Fibroblast of skin of right biceps (primary cell): ENCODE measurements around the gene NDOR1.
A peak's percentile ranks its signal among the peaks of the same experiment; 100 is the strongest.
"Not testable (repeated sequence)": the region's sequence is repeated elsewhere in the genome, so short reads cannot be mapped to it uniquely, and the experiment has no call there.

Experiments used
- DNase-seq: peaks from one replicate; pipeline ENCODE4 v3.0.0-alpha.2; 2013

Gene NDOR1

GRCh38 chr9:137233143-137233980 lies 27.9 kb downstream of the NDOR1 start:
- no peak for DNase-seq

- DNase-seq, result no peak
Measured at GRCh38 chr9:137234055-137234697, 28.7 kb downstream of the NDOR1 start.

- DNase-seq, result no peak
Measured at GRCh38 chr9:137234758-137235423, 29.4 kb downstream of the NDOR1 start.

- no peak for DNase-seq
Measured at GRCh38 chr9:137235424-137236237, 30.1 kb downstream of the NDOR1 start.

GRCh38 chr9:137236238-137236935 lies 30.9 kb downstream of the NDOR1 start:
- DNase-seq, result peak; percentile 77

- DNase-seq, result no peak
Measured at GRCh38 chr9:137236936-137237421, 31.5 kb downstream of the NDOR1 start.

- no peak for DNase-seq
Measured at GRCh38 chr9:137237759-137238726, 32.5 kb downstream of the NDOR1 start.

- not testable (repeated sequence) for DNase-seq
Measured at GRCh38 chr9:137239541-137240200, 34.2 kb downstream of the NDOR1 start.

- DNase-seq, result peak; percentile 71
Measured at GRCh38 chr9:137240318-137240840, 34.9 kb downstream of the NDOR1 start.

- DNase-seq, result peak; percentile 100
Measured at GRCh38 chr9:137240841-137241489, 35.5 kb downstream of the NDOR1 start, which contains the start of gene TUBB4B. Gene TUBB4B, plus strand, starts transcription at chr9:137241287. Its CDS starts 74 bp downstream, at chr9:137241361.

- DNase-seq, result peak; percentile 60
Measured at GRCh38 chr9:137241490-137242268, 36.2 kb downstream of the NDOR1 start.

- no peak for DNase-seq
Measured at GRCh38 chr9:137242269-137243203, 37.0 kb downstream of the NDOR1 start.

- DNase-seq, result not testable (repeated sequence)
Measured at GRCh38 chr9:137243266-137243625, 37.7 kb downstream of the NDOR1 start.

GRCh38 chr9:137243626-137244485 lies 38.4 kb downstream of the NDOR1 start:
- peak; percentile 17 for DNase-seq

GRCh38 chr9:137244486-137245449 lies 39.3 kb downstream of the NDOR1 start:
- no peak for DNase-seq
